Choroid plexus epithelial cell (primary cell): Measurements from ENCODE around the gene KASH5.

Experiments
- DNase-seq: peaks from one replicate; pipeline ENCODE4 v3.0.0-alpha.2; 2010; ENCODE audit warnings: low read depth
- H3K4me3 ChIP-seq: 2 replicates; pipeline ENCODE4 v1.5.1; 2011; ENCODE audit warnings: low read depth, mild to moderate bottlenecking, control low read depth, low read length, moderate library complexity
- CTCF ChIP-seq: conservative IDR thresholded peaks from 2 replicates; pipeline ENCODE4 v1.5.1; 2011; ENCODE audit warnings: low read depth, mild to moderate bottlenecking, control low read depth, inconsistent platforms, low read length, moderate library complexity

The KASH5 gene

GRCh38 chr19:49390131-49390928 lies 2.3 kb downstream of the KASH5 start:
- no peak for TF ChIP-seq CTCF
- no peak for DNase-seq

GRCh38 chr19:49390929-49391359 lies 2.9 kb downstream of the KASH5 start:
- H3K4me3 ChIP-seq: no peak overlapping the region
- DNase-seq: no peak
- no peak for TF ChIP-seq CTCF

More at GRCh38 chr19:49390131-49390928, 2.3 kb downstream of the KASH5 start:
- no peak overlapping the region for H3K4me3 ChIP-seq

- peak; percentile 84 for DNase-seq
- H3K4me3 ChIP-seq: no peak overlapping the region
- TF ChIP-seq CTCF: peak; percentile 90
These were observed 3.7 kb downstream of the KASH5 start for GRCh38 chr19:49391581-49392399.

GRCh38 chr19:49393881-49394280 lies 5.8 kb downstream of the KASH5 start:
- no peak for TF ChIP-seq CTCF
- no peak overlapping the region for H3K4me3 ChIP-seq
- DNase-seq: no peak

GRCh38 chr19:49395581-49396407 lies 7.7 kb downstream of the KASH5 start:
- no peak for TF ChIP-seq CTCF
- DNase-seq: no peak
- H3K4me3 ChIP-seq: no peak overlapping the region

- H3K4me3 ChIP-seq: no peak overlapping the region
- no peak for DNase-seq
- no peak for TF ChIP-seq CTCF
These were observed 8.9 kb downstream of the KASH5 start for GRCh38 chr19:49396738-49397505.
